GM19193 (cell line): ENCODE measurements around the gene NPDC1.

Experiments used
- POLR2A ChIP-seq: IDR thresholded peaks from 4 replicates; pipeline ENCODE4 v1.6.1; 2011; ENCODE audit not compliant: insufficient read depth, insufficient read length; ENCODE audit errors: extremely low read depth

NPDC1 gene

DNA sequence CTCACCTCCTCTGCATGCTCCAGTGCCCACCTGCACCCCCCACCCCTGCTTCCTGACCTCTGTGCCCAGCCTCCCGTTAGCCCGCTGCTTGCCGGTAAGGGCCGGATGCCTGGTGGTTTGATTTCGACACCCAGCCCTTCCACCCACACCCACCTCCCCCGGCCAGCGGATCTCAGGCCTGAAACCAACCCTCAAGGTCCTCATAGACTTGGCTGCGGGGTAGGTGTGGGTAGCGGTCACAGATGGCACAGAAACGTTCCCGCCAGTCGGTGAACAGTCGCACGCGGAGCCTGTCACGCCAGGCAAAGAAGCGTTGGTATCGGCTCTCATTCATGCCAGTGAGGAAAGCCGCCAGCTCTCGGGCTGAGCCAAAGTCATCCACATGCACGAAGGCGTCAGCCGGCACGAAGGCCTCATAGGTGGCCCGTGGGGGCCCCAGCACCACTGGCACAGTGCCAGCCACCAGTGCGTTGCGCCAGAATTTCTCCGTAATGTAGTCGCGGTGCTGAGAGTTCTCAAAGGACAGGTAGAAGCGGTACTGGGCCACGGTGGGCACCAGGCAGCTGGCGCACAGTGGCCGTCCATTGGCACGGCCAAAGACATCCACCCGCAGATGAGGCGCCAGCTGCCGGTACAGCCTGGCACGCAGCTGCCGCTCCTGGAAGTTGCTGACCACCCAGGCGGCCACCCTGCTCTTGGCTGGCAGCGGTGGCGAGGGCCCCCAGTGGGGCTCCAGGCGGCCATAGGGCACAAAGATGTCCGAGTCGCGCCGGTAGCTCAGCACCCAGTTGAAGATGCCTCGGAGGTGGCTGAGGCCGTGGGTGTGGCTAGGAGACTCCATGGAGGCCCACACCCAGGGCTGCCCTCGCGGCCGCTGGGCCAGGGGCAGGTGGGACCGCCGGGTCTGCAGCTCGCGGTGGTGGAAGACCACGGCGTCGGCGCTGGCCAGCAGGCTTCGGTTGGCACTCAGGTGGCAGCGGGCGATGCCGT lies 15.1 kb downstream of the NPDC1 start:
- TF ChIP-seq POLR2A: no peak

DNA sequence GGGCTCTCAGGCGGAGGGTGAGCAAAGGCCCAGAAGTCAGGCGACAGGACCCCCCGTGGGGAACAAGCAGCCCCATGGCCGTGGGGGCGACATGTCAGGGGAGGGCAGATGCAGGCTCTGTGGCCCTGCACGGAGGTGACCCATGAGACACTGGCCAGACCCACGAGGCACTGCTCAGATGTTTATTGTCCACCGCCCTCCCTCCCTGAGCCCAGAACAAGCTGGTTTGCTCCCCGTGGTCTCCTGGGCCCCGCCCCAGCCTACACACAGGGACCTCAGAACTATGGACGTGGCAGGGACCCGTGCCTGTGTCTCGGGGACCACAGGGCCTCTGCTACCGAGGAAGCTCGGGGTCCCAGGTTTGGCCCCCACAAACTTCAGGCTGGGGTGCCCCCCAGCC lies 16.0 kb downstream of the NPDC1 start:
- no peak for TF ChIP-seq POLR2A

DNA sequence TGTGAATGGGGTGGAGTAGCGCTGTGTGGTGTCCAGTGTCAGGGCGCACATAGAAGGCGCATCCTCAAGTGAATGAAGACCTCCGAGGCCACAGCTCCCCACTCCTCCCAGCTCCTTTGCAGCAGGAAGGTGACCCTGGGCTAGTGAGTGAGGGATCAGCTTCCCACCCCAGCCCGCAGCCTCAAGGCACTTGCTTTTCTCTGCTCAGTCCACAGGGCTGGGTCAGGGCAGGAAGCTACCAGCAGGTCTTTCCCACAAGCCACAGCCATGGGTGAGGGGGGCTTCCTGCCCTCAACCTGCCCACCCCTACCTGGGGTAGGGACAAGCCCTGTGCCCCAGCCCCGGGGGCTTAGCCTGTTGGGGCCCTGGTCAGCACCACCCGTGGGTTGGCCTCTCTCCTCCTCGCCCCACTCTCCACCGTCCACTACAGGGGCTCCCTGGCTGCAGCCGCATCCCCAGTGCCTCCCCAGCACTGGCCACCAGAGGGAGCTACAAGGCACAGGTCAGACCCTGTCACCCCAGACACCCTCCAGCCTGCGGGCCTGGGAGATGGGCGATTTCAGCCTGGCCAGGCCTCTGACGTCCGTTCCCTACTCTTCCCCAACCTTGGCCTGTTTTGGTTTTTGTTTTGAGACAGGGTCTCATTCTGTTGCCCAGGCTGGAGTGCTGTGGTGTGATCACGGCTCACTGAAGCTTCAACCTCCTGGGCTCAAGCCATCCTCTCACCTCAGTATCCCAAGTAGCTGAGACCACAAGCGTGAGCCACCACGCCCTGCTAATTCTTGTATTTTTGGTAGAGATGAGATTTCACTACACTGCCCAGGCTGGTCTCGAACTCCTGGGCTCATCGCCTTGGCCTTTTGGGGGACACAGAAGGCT lies 16.7 kb downstream of the NPDC1 start:
- TF ChIP-seq POLR2A: no peak

DNA sequence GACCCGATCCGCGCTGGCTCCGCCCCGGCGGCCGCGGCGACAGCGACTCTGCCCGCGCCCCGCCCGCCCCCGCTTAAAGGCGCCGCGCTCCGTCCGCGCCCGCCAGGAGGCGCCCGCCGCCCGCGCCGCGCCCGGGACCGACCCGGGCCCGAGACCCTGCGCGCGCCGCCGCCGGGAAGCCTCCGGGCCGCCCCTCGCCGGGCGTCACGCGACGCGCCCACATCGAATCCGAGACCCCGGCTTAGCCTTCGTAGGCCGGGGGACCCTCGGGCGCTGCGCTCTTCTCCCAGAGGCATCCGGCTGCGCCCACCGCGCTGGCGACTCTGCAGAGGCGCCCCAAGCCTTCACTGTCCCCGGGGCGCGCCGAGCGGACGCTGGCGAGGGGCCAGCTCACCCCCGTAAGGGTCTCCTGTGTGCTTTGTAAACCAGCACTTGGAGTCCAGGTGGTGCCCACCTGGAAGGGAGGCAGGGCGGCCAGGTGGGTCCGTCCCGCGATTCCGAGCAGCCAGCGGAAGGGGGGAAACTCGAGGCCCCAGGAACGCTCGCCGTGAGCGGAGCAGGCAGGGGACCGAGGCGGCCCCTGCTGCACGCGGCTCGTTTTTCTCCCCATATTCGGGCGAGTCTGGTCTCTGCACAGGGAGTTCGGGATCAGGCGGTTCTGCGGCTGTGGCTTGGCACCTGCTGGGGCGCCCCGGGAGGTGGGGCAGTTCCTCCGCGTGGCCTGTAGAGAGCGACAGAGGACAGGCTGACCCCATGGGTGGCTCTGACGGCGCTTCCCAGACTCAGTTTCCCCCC lies 17.5 kb downstream of the NPDC1 start:
- TF ChIP-seq POLR2A: no peak

DNA sequence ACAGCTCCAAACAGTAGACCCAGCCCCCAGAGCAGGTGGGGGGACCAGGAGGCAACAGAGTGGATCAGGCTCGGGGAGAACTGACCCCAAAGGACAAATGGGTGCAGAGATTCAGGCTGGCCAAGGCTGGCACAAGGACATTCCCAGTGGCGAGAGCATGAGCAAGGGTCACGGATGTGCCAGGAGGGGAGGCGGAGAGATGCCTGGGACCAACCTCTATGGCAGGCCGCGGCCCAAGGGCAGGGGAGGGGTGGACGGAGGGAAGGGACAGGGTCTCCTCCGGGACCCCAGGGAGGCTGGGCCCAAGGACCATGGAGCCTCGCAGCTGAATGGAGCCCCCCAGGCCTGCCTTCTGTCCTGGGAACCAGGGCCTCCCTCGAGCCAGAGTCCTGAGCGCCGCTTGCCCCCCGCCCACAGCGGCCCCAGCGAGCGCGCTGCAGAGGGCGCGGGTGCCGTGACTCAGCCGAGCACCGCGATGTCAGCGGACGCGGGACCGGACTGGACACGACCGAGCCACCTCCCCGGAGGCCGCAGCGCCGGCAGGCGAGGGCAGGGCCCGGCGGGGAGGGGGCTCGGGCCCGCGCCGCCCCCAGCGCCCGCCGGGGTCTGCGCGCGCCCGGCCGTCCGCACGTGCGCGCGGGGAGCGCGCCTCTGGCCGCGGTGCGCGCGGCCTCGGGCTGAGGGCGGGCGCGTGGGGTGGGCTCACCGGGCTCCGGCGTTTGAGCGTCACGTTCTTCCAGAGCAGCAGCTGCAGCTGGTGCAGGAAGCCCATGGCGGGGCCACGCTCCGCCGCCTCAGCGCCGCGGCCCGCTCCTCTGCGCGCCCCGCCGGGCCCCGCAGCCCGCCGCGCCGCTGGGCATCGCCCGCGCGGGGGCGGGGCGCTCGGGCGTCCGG lies 18.4 kb downstream of the NPDC1 start, which contains the start of gene ABCA2:
ABCA2 (minus strand) TSS at position 869 of the 894 bp plus-strand sequence; CDS start at position 772, 97 bp downstream.
- TF ChIP-seq POLR2A: no peak

DNA sequence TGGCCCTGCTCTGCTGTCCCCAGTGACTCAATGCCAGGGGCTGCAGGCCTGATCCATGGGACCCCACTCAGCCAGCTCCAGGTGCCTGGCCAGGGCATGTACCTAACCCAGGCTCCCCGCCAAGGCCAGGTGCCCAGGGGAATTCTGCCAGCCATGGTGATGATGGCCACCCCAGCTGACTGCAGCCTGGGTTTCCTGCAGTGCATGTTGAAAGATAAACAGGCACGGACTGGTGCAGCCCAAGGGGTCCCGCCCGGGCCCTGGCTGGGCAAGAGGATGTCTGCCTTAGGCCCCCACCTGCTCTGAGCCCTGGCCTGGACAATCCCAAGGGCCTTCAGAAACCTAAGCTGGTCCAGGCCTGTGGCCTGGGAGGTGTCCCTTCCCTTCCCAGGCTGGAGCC lies 19.1 kb downstream of the NPDC1 start:
- TF ChIP-seq POLR2A: no peak

DNA sequence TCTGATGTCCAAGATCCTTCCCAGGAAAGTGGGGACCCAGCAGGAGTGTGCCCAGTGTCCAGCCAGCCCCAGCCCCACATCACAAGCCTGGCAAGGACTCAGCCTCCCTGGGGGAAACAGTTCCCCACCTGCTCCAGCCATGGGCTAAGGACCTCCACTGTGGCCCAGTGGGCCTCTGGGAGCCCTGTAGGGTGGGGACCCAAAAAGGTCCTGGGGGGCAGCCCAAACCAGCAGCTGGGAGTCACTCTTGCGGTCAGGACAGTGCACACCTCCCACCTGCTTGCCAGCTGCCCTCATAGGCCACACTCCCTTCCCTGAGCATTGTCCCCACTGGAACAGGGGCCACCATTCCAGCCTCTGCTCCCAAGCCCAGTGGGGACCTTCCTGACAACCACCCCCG lies 19.6 kb downstream of the NPDC1 start:
- no peak for TF ChIP-seq POLR2A

DNA sequence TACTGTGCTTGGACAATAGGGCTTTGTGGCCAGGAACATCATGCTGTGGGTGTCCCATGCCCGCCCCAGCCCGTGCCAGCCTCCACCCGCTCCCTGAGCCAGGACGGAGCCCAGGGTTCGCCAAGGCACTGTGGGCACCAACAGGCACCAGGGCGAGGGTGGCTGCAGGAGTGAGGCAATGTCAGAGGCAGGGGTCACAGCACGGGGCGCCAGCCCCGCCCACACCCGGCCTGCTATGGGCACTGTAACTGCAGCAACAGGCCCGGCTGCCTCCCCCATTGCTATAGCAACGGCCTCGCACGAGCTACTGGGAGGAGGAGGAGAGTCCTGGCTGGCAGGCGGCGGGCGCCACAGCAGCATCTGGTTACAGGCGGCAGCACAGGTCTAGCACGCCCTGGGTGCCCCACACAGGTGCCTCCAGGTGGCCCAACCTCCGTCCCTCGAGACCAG lies 20.4 kb downstream of the NPDC1 start:
- no peak for TF ChIP-seq POLR2A

DNA sequence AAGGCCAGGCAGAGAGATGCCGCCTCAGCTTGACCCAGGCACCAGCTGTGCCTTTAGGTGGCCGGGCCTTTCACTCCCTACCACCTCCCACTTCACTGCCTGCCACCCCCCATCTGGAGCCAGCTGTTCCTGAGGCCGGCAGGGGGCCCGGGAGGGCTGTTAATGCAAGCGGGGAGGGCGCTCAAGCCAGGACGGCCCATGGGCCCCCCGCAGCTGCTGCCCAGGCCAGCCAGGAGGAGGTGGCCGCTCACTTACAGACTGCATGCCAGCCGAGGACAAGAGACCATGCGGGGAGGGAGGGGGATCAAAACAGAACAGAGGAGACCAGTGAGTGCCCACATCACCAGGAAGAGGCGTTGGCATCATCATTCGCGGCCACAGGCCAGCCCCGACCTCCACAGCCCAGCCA lies 22.4 kb downstream of the NPDC1 start:
- no peak for TF ChIP-seq POLR2A

DNA sequence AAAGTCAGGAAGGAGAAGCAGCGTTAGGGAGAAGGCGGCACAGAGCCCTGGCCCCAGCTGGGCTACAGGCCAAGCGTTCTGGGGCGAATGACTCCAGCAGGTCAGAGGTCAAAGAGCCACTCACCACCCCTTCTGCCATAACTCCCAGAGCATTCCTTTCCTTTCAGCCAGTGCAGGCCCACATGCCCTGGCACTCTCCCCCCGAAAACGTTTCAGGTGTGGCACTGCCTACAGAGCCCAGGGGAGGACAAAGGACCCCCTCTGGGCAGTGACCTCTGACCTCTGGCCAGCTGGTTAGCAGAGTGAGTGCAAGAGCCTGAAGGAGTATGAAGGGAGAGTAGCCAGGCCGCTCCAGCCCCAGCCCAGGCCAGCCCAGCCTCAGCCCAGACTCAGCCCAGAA lies 22.8 kb downstream of the NPDC1 start:
- TF ChIP-seq POLR2A: no peak

DNA sequence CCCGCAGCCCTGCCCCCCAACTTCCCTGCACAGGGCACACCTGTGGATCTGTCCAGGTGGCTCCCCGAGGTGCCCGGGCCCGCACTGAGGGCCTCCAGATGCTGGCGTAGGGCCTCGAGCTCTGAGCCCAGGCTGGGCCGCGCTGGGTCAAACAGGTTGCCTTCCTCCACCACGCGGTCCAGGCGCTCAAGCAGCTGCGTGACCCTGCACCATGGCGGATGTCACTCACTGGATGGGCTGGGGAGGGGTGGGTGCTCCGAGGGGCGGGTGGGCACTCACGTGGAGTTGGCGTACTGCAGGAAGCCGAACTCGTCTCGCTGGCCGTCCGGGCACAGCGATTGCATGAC lies 23.3 kb downstream of the NPDC1 start:
- no peak for TF ChIP-seq POLR2A

DNA sequence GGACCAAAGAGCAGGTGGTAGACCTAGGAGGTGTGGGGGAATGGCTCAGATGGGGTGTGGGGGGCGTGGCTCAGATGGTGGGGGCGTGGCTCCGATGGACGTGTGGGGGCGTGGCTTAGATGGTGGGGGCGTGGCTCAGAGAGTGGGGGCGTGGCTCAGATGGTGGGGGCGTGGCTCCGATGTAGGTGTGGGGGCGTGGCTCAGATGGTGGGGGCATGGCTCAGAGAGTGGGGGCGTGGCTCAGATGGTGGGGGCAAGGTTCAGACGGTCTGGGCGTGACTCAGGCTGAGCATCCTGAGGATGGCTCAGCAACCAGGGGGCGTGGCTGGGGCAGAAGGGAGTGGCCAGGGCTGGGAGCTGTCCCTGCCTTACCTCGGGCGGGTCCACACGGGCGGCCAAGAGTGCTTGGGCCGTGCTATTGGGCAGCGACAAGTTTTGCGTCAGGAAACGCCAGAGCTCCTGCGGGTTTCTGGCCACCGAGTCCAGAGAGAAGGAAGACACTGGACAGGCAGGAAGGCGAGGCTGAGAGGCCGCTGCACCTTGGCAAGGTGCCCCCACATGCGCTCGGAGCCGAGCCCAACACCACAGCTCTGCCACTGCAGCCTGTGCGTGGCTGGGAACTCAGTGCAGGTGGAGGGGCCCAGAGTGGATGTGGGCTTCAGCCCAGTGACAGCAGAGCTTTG lies 23.9 kb downstream of the NPDC1 start:
- TF ChIP-seq POLR2A: no peak

DNA sequence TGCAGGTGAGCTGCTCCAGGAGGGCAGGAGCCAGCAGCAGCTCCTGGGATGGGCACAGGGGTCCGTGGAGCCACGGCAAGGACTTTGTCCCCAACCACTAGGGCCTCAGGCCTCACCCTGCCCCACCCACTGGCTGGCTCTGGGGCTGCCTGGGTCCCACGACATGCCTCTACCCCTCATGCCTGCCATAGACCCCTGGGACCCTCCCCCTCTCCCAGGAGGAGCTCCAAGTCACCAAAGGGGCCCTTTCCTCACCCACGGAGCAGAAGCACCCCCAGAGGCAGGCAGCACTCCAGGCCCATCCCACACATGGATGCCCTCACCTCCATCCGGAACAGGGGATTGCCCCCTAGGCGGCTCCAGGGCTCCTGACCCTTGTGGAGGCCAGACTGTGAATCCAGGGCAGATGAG lies 24.4 kb downstream of the NPDC1 start:
- no peak for TF ChIP-seq POLR2A

DNA sequence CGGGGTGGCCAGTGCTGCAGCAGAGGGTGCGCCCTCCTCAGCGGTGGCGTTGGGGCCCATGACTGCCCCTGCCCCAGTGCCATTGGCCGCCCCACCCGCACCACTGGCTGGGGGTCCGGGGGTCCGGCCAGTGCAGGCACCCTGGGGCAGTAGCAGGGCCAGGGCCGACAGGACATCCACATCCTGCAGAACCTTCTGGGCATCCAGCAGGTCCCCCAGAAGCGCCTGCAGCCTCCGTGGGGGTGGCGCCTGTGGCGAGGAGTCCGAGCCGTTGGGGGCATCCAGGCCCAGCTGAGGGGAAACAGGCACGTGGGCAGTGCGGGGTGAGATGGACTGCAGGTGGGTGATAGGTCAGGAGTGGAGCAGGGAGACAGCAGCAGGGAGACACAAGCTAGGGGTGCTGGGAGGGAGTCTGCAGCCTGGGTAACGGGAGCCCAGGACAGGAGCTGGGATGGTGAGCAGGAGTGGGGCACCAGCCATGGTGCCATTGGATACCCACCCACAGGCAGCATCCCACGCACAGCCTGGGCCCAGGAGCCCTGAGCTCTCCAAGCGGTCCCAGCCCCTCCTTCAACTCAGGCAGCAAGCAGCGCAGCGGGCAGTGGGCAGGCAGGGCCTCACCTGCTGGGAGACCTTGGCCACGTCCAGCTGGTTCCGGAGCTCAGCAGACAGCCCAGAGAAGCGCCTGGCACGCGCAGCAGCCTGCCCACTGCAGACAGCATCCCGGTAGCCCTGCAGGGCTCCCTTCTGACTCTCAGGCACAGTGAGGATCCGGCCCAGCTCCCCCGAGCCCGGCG lies 25.0 kb downstream of the NPDC1 start:
- no peak for TF ChIP-seq POLR2A
